GM18498 (cell line): ENCODE measurements around the gene MRPS34.

ENCODE experiments used
- ATAC-seq: cut with Tn5 transposase; IDR thresholded peaks from one replicate; pipeline ENCODE4 v1.9.1; 2021; ENCODE audit warnings: mild to moderate bottlenecking, moderate library complexity; ENCODE audit not compliant: unreplicated experiment

The MRPS34 gene

DNA sequence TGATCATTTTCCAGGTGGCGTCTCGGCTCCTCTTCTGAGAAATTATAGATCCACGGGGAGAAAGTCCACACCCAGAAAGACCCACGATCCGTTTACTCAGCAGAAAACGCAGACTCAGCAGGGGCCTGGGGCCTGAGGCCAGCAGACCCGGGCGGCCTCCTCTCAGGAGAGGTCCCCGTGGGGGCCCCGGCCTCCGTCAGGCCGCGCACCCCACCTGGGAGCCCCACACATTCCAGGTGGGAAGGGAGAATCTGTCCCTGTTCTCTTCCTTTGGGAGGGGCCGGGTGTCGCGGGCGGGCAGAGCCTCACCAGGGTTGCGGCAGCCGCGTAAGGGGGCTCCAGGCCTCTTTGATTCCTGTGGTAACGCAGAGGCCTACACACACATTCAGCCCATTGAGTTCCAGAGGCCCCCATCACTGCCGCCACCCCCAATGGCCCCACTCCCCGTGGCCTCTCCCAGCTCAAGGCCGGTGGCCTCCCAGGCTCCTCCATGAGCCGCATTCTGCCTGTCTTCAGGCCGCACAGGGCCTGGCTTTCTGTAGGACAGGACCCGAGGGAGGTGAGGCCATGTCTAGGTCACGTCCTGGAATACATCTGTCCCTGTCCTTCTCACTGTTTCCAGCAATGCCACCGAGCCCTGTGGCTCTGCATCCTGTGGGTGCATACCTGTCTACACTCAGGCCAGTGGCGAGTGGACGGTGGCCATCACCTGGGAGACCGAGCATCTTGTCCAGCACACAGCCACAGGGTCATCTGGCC, 22.2 kb upstream of the MRPS34 start:
- ATAC-seq = no peak

- no peak for ATAC-seq
Observed at GRCh38 chr16:1794221-1794871, 21.4 kb upstream of the MRPS34 start.

GRCh38 chr16:1793578-1794220, 20.8 kb upstream of the MRPS34 start, which contains the start of gene IGFALS:
IGFALS (minus strand) TSS chr16:1793705; CDS start chr16:1793652, 53 bp downstream.
- ATAC-seq = no peak

GRCh38 chr16:1792836-1793577, 20.1 kb upstream of the MRPS34 start:
- no peak for ATAC-seq

DNA sequence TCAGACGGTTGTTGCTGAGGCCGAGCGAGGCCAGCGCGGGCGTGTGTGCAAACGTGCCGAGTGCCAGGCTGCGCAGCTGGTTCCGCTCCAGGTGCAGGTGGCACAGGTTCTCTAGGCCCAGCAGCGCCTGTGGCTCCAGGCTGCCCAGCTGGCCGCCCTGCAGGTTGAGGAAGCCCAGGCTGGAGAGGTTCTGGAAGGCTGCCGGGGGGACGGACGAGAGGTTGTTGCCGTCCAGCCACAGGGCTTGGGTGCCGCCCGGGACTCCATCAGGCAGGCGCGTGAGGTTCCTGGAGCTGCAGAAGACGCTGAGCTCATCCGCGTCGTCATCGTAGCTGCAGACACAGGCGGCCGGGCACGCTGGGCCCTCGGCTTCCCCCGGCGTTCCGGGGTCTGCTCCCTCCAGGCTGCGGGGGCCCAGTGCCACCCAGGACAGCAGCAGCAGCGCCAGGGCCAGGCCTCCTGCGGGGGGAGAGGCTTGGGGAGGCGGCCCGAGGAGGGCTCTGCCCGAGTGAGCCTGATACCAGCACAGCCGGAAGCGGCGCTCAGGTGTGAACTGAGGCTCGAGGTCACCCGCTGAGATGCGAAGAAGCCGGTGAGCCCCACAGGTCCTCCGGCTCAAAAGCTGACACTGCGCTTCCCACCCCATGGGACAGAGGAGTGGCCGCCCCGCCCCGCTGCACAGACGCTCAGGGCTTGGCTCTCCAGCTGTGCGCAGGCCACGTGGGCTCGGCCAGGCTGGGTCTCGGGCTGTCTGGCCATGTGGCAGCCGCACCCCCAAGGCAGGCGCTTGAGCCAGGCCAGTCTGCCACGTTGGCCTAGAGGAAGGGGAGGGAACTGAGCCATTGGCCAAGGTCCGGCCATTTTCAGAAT, 19.2 kb upstream of the MRPS34 start:
- no peak for ATAC-seq

- no peak for ATAC-seq
Observed at GRCh38 chr16:1791256-1791942, 18.5 kb upstream of the MRPS34 start.

DNA sequence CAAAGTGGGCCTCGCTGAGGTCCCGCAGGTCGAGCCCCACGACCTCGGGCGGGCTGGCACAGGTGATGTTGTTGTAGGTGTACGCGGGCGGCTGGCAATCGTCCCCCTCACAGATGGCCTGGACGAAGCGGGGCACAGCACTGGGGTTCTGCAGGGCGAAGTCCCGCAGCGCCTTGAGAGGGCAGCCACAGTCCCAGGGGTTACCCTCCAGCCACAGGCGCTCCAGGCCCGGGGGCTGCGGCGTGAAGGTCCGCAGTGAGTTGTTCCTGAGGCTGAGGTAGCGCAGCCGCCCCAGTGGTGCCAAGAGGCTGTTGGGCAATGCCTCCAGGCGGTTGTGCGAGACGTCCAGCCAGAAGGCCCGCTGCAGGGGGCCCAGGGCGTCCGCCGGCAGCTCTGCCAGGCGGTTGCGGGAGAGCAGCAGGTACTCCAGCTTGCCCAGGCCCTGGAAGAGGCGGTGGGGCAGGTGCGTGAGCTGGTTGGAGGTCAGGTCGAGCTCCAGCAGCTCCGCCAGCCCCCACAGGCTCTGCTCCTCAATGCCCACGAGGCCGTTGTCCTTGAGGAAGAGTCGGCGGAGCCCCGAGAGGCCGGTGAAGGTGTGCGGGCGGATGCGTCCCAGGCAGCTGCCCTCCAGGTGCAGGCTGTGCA, 17.8 kb upstream of the MRPS34 start:
- ATAC-seq = no peak

DNA sequence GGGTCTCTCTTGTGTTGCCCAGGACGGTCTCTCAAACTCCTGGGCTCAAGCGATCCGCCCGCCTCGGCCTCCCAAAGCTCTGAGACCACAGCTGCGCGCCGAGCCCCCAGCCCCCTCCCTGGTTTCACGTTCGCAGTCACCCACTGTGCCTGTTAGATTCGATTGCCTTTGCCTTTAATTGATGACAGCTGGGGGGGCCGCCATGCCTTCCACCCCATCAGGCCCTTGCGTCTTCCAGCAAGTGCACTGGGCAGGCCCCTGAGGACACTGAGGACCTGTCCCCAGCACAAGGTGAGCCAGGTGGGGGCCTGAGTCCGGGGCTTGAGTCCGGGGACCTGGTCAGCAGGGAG, 17.3 kb upstream of the MRPS34 start:
- no peak for ATAC-seq

- ATAC-seq = no peak
Observed at GRCh38 chr16:1789643-1790045, 16.7 kb upstream of the MRPS34 start.

GRCh38 chr16:1788708-1789100, 15.8 kb upstream of the MRPS34 start:
- no peak for ATAC-seq

GRCh38 chr16:1788095-1788707, 15.3 kb upstream of the MRPS34 start:
- no peak for ATAC-seq

GRCh38 chr16:1787322-1788094, 14.6 kb upstream of the MRPS34 start:
- ATAC-seq = no peak

DNA sequence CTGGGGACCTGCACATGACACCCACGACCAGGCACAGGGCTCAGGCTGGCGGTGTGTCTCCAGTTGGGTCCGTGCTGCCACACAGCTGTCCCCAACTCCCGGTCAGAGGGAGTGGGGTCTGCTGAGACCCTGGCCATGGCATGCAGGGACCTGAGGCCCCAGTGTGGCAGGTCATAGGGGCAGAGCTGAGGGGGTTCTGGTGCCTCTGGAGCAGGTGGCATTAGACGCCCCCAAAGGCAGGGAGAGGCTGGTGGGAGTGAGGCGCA, 14.1 kb upstream of the MRPS34 start:
- no peak for ATAC-seq

DNA sequence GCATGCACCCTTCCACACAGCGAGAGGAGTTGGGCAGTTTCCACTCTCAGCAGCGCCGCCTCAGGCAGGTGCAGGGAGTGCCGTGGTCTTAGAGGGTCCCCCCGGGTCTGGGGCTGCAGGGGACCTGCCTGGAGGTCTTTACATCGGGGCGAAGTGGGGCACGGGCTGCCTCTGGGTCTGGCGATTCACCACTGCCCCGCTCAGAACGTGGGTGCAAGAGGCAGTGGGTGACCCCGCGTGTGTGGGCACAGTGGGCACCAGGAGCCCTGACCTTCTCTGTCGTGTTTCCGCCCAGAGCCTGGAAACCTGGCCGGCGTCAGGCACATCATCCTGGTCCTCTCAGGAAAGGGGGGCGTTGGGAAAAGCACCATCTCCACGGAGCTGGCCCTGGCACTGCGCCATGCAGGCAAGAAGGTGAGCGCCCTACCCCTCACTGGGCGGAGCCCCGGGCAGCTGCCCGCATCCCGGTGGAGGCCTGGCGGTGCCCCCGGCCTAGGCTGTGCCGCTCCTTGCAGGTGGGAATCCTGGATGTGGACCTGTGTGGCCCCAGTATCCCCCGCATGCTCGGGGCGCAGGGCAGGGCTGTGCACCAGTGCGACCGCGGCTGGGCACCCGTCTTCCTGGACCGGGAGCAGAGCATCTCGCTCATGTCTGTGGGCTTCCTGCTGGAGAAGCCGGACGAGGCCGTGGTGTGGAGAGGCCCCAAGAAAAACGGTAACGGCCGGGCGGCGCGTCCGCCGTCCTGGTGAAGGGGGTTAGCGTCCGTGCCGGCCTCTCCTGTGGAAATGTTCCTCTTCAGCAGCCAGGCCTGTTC, 13.5 kb upstream of the MRPS34 start:
- ATAC-seq = no peak

DNA sequence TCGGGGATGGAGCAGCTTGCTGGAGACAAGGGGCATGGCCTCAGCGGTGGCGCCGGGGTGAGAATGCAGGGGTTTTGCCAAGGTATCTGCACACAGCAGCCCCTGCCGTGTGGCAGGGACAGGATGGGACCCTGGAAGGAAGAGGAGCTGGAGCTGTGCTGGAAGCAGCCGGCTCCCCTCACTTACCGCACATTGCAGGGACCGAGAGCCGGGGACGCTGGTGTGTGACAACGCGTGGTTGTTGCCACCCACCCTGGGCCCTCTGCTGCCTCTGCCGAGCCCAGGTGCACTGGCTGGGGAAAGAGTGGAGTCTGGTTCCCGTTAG, 12.9 kb upstream of the MRPS34 start:
- ATAC-seq = no peak

- ATAC-seq = no peak
Observed at GRCh38 chr16:1784977-1785845, 12.3 kb upstream of the MRPS34 start.
